HG02938 (cell line): Measurements from ENCODE around the gene ERLIN1.
"Not testable (repeated sequence)": the region's sequence is repeated elsewhere in the genome, so short reads cannot be mapped to it uniquely, and the experiment has no call there.

ENCODE experiments used
- ATAC-seq: cut with Tn5 transposase; IDR thresholded peaks from one replicate; pipeline ENCODE4 v1.9.1; 2021; ENCODE audit warnings: mild to moderate bottlenecking, moderate library complexity; ENCODE audit not compliant: unreplicated experiment

Gene ERLIN1

GRCh38 chr10:100138921-100139496, 46.8 kb downstream of the ERLIN1 start:
- no peak for ATAC-seq

DNA sequence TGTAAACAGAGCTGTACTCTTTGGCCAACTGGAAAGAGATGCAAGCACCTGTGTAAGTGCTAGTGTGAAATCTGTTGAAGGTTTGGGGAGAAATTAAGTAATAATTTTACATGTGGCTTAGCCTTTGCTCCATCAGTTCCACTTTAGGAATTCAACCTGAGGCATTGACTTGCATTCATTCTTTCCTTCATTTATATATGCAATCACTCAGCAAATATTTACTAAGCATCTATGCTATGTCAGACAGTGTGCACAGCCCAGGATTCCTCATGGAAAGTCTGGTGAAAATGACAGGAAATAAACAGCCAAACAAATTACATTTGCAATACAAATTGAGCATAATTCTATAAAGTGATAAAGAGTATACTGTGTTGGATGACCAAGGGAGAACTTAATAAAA, 50.3 kb downstream of the ERLIN1 start:
- no peak for ATAC-seq

DNA sequence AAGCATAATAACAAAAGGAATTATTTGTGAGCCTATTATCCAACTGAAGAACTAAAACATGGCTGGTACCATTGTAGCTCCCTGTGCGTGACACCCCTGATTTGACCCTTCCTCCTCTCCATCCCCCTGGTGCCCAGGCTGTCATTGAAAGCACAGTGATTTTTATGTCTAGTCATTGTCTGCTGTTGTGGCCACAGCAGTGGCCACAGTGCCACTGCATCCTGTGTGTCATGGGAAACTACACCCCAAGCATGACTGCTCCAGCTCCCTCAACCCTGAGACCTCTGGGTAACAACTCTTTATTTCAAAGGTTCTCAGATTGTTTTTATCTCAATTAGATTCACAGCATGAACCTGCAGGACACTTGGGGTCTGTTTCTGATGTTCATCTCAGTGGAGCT, 52.0 kb downstream of the ERLIN1 start:
- no peak for ATAC-seq

GRCh38 chr10:100132427-100132826, 53.4 kb downstream of the ERLIN1 start:
- no peak for ATAC-seq

DNA sequence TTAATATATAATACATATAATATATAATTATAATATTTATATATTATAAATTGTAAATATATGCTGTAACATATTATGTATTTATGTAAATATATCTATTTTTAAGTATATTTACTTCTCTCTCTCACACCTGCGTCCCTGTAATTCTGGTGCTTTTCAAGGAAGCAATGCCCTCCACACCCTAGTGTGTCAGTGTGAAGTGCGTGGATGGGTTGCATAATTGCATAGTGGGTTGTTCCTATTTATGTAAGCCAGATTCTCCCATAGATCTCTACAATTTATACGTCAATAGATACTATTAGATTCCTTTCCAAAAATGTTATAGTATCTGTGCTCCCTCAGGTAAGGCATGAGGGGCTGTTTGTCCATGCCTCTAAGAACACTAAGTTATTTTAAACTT, 54.3 kb downstream of the ERLIN1 start:
- no peak for ATAC-seq

DNA sequence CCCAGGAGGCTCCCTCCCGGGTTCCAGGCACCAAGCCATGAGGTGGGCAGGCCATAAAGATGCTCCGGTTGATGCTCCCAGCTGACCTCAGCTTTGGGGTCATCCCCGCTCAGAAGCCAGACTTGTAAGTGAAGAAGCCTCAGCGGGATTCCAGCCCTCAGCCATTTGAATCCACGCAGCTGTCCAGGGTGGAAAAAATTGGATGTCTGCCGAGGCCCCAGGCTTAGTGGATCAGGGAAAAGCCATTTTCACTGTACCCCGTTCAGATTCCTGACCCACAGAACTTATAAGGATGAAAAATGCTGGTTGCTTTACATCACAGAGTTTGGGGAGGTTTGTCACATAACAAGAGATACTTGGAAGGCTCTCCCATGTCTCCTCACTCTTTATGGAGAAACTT, 55.0 kb downstream of the ERLIN1 start:
- ATAC-seq = no peak

- no peak for ATAC-seq
Measured at GRCh38 chr10:100129424-100129823, 56.4 kb downstream of the ERLIN1 start.

GRCh38 chr10:100128951-100129350, 56.9 kb downstream of the ERLIN1 start:
- ATAC-seq = no peak

DNA sequence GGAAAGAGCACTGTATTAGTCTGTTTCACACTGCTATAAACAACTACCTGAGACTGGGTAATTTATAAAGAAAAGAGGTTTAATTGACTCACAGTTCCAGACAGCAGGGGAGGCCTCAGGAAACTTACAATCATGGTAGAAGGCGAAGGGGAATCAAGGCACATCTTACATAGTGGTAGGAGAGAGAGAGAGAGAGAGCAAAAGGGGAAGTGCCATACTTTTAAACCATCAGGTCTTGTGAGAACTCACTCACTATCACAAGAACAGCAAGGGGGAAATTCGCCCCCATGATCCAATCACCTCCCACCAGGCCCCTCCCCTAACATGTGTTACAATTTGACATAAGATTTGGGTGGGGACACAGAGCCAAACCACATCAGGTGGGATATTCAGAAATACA, 60.5 kb downstream of the ERLIN1 start:
- ATAC-seq = not testable (repeated sequence)

- ATAC-seq = no peak
Measured at GRCh38 chr10:100124097-100124496, 61.7 kb downstream of the ERLIN1 start.

- ATAC-seq = no peak
Measured at GRCh38 chr10:100122780-100123179, 63.0 kb downstream of the ERLIN1 start.

GRCh38 chr10:100120550-100120949, 65.3 kb downstream of the ERLIN1 start:
- ATAC-seq = no peak

GRCh38 chr10:100119726-100120125, 66.1 kb downstream of the ERLIN1 start:
- no peak for ATAC-seq

DNA sequence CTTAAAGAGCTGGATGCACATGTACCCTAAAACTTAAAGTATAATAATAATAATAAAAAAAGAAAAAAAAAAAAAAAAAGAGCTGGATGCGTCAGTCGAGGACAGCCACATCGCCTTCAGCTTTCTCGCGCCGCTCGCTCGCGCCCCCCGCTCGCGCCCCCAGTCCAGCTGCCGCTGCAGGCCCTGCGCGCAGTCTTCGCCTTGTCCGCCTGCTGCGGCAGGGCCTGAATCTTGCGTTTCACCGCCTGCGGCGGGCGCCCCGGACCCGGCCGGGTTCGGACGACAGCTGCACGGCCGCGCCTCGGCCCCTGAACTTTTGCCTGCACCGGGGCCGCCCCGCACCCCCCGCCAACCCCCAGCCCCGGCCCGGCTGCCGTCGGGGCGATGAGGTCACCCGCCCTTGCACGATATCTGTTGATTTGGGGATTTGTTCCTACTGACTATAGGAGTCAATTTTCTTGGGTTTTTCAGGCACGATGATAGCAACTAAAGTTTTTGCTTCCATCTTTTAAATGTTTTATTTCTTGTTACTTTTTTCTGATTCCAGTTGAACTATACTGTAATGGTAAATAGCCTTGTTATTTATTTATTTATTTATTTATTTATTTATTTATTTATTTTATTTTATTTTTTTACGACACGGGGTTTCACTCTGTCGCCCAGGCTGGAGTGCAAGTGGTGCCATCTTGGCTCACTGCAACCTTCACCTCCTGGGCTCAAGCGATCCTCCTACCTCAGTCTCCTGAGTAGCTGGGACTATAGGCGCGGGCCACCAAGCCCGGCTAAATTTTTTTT, 70.7 kb downstream of the ERLIN1 start:
- no peak for ATAC-seq

DNA sequence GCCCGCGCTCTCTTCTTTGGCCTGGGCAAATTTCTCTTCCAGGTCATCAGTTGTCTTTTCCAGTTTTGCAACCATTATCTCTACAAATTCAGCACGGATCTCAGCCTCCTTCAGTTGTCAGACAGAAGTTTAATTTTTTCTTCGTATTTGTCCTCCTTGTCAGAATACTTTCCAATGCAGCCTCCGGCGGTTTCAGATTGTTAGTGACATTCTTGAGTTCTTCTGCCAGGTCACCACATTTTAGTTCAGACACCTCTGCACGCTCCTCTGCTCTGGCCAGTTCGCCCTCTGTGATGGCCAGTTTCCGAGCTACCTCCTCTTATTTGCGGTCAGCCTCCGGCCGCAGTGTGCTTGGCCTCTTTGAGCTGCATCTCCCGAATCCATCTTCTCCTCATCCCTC, 71.4 kb downstream of the ERLIN1 start:
- ATAC-seq = no peak

DNA sequence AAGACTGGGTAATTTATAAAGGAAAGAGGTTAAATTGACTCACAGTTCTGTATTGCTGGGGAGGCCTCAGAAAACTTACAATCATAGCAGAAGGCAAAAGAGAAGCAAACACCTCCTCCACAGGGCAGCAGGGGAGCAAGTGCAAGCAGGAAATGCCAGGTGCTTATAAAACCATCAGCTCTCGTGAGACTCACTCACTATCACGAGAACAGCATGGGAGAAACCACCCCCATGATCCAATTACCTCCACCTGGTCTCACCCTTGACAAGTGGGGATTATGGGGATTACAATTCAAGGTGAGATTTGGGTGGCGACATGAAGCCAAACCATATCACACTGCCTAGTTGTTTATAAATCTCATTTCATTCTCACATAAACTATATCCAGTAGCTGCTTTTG, 76.2 kb downstream of the ERLIN1 start:
- no peak for ATAC-seq

- no peak for ATAC-seq
Measured at GRCh38 chr10:100106865-100107264, 79.0 kb downstream of the ERLIN1 start.

GRCh38 chr10:100104300-100104699, 81.5 kb downstream of the ERLIN1 start:
- ATAC-seq = no peak

GRCh38 chr10:100103581-100103980, 82.2 kb downstream of the ERLIN1 start:
- ATAC-seq = no peak

- ATAC-seq = no peak
Measured at GRCh38 chr10:100101192-100102076, 84.4 kb downstream of the ERLIN1 start.

DNA sequence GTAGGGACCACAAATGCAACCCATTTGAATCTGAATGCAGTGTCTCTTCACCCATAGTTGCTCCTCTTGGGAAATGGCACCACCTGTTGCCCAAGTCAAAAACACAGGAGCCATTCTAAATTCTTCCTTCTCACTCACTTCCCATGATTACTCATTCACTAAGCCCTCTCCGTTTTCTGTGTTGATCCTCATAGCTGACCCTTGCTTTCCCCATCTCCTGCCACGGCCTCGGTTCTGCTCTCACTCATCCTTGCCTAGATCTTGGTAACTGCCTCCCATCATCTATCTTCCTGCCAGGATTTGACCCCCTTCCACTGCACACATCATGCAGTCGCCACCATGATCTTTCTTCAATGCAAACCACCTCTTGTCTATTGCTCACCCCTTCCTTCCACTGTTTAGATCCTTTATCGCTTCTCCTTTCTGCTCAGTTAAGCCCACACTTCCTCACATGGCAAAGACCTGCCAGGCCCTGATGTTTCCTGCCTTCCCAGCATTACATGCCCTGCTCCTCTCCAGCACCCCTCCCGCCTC, 85.1 kb downstream of the ERLIN1 start:
- ATAC-seq = no peak
